HS-27A (cell line): ENCODE measurements around the gene VGLL1.

ENCODE experiments used
- DNase-seq: peaks from one replicate; pipeline ENCODE4 v3.0.0-alpha.2; 2012; ENCODE audit warnings: low read depth, missing footprints

The VGLL1 gene

DNA sequence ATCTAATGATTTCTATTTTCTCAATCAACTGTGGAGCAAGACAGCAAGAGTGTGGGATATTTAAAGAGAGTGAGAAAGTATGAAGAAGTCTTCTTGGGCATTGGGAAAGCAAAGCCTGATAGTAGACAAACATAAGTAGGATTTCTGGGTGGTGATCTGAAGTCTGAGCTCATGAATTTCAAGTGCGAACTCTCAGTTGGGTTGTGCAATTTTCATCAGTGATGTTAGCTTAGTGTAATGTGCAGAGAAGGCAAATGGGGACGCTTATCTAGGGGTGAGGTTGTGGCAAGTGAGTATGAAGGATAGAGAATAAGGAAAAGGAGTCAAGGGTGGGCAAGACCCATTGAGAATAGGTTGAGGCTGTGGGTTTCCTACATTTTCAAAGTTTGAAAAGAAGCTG, 23.7 kb downstream of the VGLL1 start:
- DNase-seq = no peak

DNA sequence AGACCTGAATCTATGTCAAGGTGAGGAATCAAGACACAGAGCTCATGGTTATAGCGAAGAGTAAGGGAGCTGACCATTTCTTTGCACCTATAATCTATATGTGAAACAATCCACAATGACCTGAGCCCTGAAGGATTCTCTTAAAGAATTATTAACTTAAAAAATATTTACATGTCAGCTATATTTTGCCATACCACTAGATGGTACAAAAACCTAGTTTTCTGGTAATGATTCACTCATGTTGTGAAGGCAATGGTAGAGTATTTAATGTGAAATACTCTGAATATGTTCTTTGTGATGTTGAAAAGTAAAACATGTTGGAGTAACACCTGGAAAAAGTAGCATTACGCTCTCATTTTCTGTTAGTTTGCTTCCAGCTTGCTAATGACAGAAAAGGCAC, 40.0 kb downstream of the VGLL1 start:
- DNase-seq = no peak

DNA sequence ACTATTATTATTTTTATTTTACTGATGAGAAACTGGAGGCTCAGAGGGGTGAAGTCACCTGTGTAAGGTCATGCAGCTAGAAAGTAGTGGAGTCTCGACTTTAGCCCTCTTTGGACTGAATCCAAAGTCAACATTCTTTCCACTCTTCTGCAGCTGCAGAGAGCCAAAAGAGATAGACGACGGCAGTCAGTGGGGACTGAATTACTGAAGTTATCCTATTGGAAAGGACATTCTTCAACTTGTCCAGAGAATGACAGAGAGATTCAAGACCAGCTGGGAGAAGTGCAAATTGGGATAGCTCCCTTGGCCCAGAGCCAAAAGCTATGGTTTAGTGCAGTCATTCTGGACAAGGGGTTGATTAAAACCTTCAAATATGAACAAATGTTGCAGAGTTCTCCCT, 42.5 kb downstream of the VGLL1 start:
- no peak for DNase-seq

DNA sequence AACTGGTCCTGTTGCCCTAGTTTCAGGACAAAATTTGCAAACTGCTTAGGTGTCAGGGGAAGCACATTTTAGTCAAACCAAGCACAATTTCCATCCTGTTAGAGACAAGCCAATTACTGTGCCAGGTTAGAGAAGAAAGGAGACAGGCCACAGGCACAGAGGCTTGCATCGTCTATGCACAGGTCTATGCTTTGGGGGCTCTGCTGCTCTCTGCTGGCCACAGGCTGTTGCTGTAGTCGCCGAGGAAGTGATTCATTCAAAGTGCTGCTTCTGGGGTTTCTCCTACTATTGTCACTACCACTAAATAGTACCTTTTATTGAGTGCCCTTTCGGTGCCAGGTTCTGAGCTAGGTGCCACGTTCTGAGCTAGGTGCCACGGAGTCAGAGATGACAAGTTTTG, 45.5 kb downstream of the VGLL1 start:
- DNase-seq = peak; percentile 14

- no peak for DNase-seq
Measured at GRCh38 chrX:136580316-136580715, 48.3 kb downstream of the VGLL1 start.

DNA sequence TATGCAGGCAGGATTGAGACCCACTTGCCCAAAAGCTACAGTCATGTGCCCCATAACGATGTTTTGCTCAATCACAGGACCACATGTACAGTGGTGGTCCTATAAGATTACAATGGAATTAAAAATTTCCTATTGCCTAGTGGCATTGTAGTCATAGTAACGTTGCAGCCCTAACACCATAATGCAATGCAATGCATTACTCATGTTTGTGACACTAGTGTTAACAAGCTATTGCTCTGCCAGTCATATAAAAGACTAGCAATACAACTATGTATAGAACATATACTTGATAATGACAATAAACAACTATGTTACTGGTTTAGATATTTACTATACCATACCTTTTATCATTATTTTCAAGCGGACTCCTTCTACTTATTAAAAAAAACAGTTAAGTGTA, 50.6 kb downstream of the VGLL1 start:
- DNase-seq = no peak

DNA sequence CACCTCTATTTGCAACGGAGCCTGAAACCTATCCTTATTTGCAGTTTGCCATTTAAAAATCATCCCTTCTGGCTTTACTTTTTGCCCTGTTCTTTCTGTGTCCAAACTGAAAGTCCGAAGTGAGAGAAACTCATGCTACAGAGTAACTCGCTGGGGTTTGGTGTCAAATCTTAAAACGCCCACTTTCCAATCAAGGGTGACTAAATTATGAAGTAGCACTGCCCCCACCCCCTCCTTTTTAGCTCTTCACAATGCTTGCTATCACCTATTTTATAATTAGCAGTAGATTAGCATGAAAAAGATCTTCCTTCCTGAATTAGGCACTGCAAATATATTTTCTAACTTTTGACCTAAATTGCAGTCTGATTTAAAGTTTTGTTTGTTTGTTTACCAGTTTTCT, 52.5 kb downstream of the VGLL1 start:
- no peak for DNase-seq

- DNase-seq = no peak
Measured at GRCh38 chrX:136585262-136585661, 53.2 kb downstream of the VGLL1 start.

- no peak for DNase-seq
Measured at GRCh38 chrX:136585960-136586359, 53.9 kb downstream of the VGLL1 start.

DNA sequence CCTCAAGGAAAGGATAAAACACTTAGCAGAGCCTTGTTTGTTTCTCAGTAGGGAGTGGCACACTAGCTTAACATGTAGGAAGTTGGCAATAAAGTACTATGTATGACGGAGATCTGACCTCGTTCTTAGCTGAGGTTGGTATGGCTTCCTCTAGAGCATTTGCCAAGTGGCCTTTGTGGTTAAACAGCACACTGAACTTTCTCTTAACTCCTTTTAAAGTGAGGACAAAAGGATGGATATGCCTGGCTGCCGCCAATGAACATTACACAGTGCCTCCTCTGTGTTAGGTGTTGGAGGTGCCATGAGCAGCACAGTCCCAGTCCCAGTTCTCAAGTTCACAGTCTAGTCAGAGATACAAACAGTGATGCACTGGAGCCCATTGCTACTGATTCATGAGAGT, 54.4 kb downstream of the VGLL1 start:
- no peak for DNase-seq

GRCh38 chrX:136587532-136587931, 55.5 kb downstream of the VGLL1 start:
- no peak for DNase-seq

- no peak for DNase-seq
Measured at GRCh38 chrX:136588036-136588435, 56.0 kb downstream of the VGLL1 start.

DNA sequence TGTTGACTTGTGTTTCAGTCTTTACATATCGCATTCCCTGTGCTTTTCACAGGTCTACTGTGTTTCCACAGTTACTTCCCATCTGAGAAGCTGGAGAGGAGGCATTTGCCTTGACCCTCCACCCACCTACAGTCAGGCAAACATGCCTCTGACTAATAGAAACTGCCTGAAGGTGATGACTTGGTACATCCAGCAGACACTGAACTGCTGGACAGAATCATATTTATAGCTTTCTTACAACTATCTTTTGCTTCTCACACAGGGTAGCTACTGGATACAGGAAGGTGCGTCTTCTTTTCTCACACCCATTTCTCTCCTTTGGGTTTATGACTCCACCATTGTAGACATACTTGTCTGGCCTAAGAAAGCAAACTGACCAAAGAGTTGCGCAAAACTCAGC, 58.0 kb downstream of the VGLL1 start:
- no peak for DNase-seq

DNA sequence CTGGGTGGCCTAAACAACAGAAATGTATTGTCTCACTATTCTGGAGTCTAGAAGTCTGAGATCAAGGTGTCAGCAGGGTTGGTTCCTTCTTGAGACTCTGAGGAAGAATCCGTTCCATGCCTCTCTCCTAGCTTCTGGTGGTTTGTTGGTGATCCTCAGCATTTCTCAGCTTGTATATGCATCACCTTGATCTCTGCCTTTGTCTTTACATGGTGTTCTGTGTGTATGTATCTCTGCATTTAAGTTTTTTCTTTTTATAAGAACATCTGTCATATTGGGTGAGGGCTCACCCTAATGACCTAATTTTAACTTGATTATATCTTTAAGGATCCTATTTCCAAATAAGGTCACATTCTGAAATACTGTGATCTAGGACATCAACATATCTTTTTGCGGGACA, 65.3 kb downstream of the VGLL1 start:
- no peak for DNase-seq

DNA sequence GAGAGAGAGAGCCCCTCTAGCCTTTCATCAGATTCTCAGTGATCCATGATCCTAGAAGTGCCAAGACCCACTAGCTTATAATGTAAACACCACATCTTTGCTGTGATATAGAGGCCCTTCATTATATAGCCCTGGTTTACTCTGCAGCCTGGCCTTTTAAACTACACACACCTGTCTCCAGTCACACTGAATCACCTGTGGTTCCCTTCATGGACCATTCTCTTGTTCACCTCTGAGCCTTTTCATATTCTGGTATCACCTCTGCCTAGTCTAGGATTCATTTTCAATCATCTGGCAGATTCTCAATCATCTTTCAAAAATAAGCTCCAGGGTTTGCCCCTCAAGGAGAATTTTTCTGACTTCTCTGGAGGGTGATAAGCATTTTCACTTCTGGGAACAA, 65.9 kb downstream of the VGLL1 start:
- no peak for DNase-seq

DNA sequence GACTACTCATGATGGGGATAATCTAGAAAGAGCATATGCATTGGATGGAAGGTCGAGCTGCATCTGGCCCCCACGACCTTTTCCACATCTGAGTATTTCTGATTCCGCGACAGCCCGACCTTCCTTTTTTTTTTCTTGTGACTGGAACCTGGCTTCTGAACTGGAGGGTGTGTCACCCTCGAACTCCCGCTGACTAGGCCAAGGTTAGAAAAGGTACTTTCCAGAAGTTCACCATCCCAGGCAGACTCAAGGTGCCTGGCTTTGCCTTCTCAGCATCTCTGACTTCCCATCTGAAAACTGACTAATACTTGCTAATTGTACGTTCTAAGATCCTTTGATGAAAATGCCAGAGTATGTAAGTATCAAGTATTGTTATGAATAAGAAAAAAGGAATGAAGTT, 66.6 kb downstream of the VGLL1 start:
- DNase-seq = no peak

DNA sequence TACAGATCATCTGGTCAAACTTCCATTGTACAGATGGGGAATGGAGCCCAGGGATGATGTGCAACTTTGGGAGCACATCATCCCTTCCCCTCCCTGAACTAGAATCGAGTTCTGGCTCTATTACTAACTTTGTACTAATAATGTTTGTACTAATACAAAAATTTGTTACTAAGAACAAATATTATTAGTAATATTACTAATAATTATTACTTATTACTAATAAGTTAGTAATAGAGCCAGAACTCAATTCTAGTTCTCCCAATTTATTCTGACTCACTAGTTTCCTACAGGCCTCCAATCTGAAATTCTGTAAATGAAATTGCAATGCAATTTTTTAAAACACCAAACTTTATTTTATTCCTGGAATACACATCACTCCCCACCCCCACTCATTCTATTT, 68.0 kb downstream of the VGLL1 start:
- no peak for DNase-seq
